Epithelial cell of proximal tubule (primary cell): Measurements from ENCODE around the gene HOTAIR. TPM values are rescaled to one million over a fixed set of nuclear protein-coding genes. Genes with fewer than 3 reads are reported as not detected.

Source experiments
- DNase-seq: peaks from one replicate; pipeline ENCODE4 v3.0.0-alpha.2; 2011; ENCODE audit warnings: low read depth
- H3K4me3 ChIP-seq: 2 replicates; pipeline ENCODE4 v1.5.1; 2011; ENCODE audit warnings: low read depth, mild to moderate bottlenecking, low read length
- CTCF ChIP-seq: conservative IDR thresholded peaks from 2 replicates; pipeline ENCODE4 v1.5.1; 2012; ENCODE audit warnings: low read depth, mild to moderate bottlenecking, low read length
- total RNA-seq: library from RNA; depleted of rRNA; stranded (reverse); fragments of >200 nt; gene quantifications from 2 replicates; pipeline ENCODE4 v1.2.3, GENCODE V29; 2015

The HOTAIR gene
- total RNA-seq, 1 donor from 2014 or later, result not detected

GRCh38 chr12:53955776-53956250, 18.9 kb downstream of the HOTAIR start:
- no peak overlapping the region for H3K4me3 ChIP-seq
- DNase-seq, result no peak
- TF ChIP-seq CTCF, result no peak

GRCh38 chr12:53955036-53955775, 19.5 kb downstream of the HOTAIR start:
- no peak for TF ChIP-seq CTCF
- DNase-seq, result no peak
- H3K4me3 ChIP-seq, result no peak overlapping the region

GRCh38 chr12:53954694-53955035, 20.1 kb downstream of the HOTAIR start, which contains the start of gene HOXC12:
Gene HOXC12, plus strand, starts transcription at chr12:53954903. Its CDS starts 27 bp downstream, at chr12:53954930.
- DNase-seq, result no peak
- H3K4me3 ChIP-seq, result no peak within 1 kb of the TSS
- TF ChIP-seq CTCF, result no peak

- H3K4me3 ChIP-seq, result no peak overlapping the region
- no peak for TF ChIP-seq CTCF
- no peak for DNase-seq
These were observed 20.7 kb downstream of the HOTAIR start for GRCh38 chr12:53953831-53954693.

- DNase-seq, result no peak
- no peak overlapping the region for H3K4me3 ChIP-seq
- no peak for TF ChIP-seq CTCF
These were observed 21.7 kb downstream of the HOTAIR start for GRCh38 chr12:53952871-53953734.

- no peak for DNase-seq
- H3K4me3 ChIP-seq, result no peak overlapping the region
- no peak for TF ChIP-seq CTCF
These were observed 22.4 kb downstream of the HOTAIR start for GRCh38 chr12:53952335-53952694.
